GM23338 (cell line): ENCODE results near the gene PPIL1.

ENCODE experiments used
- EZH2 ChIP-seq: fragments of 200-600 bp; sonication (generic); IDR thresholded peaks from one replicate; pipeline ENCODE4 v1.8.0; 2017; ENCODE audit warnings: antibody characterized with exemption, mild to moderate bottlenecking, low read depth; ENCODE audit not compliant: unreplicated experiment
- EZH2phosphoT487 ChIP-seq: fragments of 200-600 bp; sonication (generic); IDR thresholded peaks from one replicate; pipeline ENCODE4 v1.8.1; 2018; ENCODE audit warnings: antibody characterized with exemption; ENCODE audit not compliant: unreplicated experiment
- POLR2AphosphoS5 ChIP-seq: IDR thresholded peaks from 2 replicates; pipeline ENCODE4 v1.6.1; 2016; ENCODE audit warnings: antibody characterized with exemption, low read depth
- TF ChIP-seq, protein P1 (sequence below), 2 experiments: fragments of 200-600 bp in 1 of 2; sonication (generic) in 1 of 2; conservative IDR thresholded peaks; 2 replicates each; pipeline versions ENCODE4 v1.5.1 to v1.6.1; 2016 to 2017; ENCODE audit warnings: antibody characterized with exemption in 2 of 2, low read depth in 2 of 2, mild to moderate bottlenecking in 2 of 2, moderate library complexity in 1 of 2

DNA sequence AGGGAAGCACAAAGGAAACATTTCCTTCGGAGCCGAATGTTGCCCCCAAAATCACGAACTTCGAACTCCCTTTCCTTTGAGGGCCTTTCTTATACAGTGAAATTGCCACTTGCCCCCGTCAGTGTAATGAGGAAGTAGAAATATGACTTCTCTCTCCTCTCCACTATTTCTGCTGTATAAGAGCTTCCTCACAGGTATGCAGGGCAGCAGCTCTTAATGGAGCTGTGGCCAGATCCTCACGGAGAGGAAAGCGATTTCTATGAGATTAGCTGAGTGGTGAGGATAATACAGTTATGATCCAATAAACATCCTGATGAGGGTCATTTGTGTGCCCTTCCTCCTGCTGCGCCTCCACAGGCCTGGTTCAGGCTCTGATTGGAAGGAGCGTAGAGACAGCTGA is 24.6 kb downstream of the PPIL1 start:
- TF ChIP-seq POLR2AphosphoS5 (no peak), EZH2 (no peak), EZH2phosphoT487 (no peak)
- TF ChIP-seq, protein P1, sequence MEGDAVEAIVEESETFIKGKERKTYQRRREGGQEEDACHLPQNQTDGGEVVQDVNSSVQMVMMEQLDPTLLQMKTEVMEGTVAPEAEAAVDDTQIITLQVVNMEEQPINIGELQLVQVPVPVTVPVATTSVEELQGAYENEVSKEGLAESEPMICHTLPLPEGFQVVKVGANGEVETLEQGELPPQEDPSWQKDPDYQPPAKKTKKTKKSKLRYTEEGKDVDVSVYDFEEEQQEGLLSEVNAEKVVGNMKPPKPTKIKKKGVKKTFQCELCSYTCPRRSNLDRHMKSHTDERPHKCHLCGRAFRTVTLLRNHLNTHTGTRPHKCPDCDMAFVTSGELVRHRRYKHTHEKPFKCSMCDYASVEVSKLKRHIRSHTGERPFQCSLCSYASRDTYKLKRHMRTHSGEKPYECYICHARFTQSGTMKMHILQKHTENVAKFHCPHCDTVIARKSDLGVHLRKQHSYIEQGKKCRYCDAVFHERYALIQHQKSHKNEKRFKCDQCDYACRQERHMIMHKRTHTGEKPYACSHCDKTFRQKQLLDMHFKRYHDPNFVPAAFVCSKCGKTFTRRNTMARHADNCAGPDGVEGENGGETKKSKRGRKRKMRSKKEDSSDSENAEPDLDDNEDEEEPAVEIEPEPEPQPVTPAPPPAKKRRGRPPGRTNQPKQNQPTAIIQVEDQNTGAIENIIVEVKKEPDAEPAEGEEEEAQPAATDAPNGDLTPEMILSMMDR (conservative IDR thresholded peaks at IDR 0.05; ENCODE audit: low read depth in 2 of 2), result no peak
